H1 (cell line): ENCODE results near the gene SLC27A5. TPM values are rescaled to one million over a fixed set of nuclear protein-coding genes. Genes with fewer than 3 reads are reported as not detected.

Source experiments
- CTCF ChIA-PET: fragments of 300-600 bp; sonication (Branson Sonifier 250); formaldehyde crosslinking; loops from one replicate; lab custom pipeline; 2021; ENCODE audit not compliant: partially characterized antibody; lab: Charles Lee
- POLR2A ChIA-PET: fragments of 300-600 bp; sonication (Branson Sonifier 250); formaldehyde crosslinking; loops from one replicate; lab custom pipeline; 2021; ENCODE audit warnings: inconsistent platforms; ENCODE audit not compliant: partially characterized antibody; lab: Charles Lee
- DNase-seq, 2 experiments: peaks; one replicate each; pipeline versions ENCODE4 v3.0.0 to v3.0.0-alpha.2; 2010 to 2022; ENCODE audit warnings: low spot score in 2 of 2, low read depth in 1 of 2, mixed read lengths in 1 of 2
- FAIRE-seq: peaks from 2 replicates; lab custom pipeline; 2011; peaks lifted over from hg19 to GRCh38; lab: Jason Lieb, UNC
- H2AFZ ChIP-seq: 2 replicates; pipeline ENCODE4 v1.8.1; 2012; ENCODE audit warnings: low read length, inconsistent platforms
- H2AK5ac ChIP-seq: 2 replicates; pipeline ENCODE4 v1.6.1; 2013; ENCODE audit warnings: low read depth, low read length
- H2BK120ac ChIP-seq: replicated peaks from 2 replicates; pipeline ENCODE3; 2013; ENCODE audit warnings: low read depth, low read length, inconsistent platforms
- H2BK12ac ChIP-seq: 2 replicates; pipeline ENCODE4 v1.6.1; 2013; ENCODE audit warnings: low read depth, low read length
- H2BK15ac ChIP-seq: 2 replicates; pipeline ENCODE4 v1.6.1; 2013; ENCODE audit warnings: low read length
- H2BK20ac ChIP-seq: 2 replicates; pipeline ENCODE4 v1.6.1; 2013; ENCODE audit warnings: low read length
- H2BK5ac ChIP-seq: 2 replicates; pipeline ENCODE4 v1.6.1; 2013; ENCODE audit warnings: low read depth, low read length
- H3K14ac ChIP-seq: 2 replicates; pipeline ENCODE4 v1.6.1; 2013; ENCODE audit warnings: inconsistent platforms; ENCODE audit not compliant: insufficient read length
- H3K18ac ChIP-seq: 2 replicates; pipeline ENCODE4 v1.6.1; 2013; ENCODE audit warnings: low read length; ENCODE audit errors: extremely low read depth
- H3K23ac ChIP-seq: 2 replicates; pipeline ENCODE4 v1.6.1; 2013; ENCODE audit warnings: inconsistent platforms; ENCODE audit not compliant: insufficient read length
- H3K23me2 ChIP-seq: 2 replicates; pipeline ENCODE4 v1.6.1; 2013; ENCODE audit warnings: low read depth, low read length
- H3K27ac ChIP-seq: 2 replicates; pipeline ENCODE4 v1.6.1; 2011; ENCODE audit warnings: low read depth, low read length, inconsistent platforms
- H3K27me3 ChIP-seq, 4 experiments: replicated peaks in 1 of 4; 1 replicate in 1 of 4; 2 replicates in 3 of 4; pipeline versions ENCODE4 v1.6.1 to v1.8.1; 2011 to 2013; ENCODE audit warnings: low read length in 3 of 4, mild to moderate bottlenecking in 3 of 4, inconsistent platforms in 2 of 4, mixed read lengths in 2 of 4, moderate library complexity in 1 of 4; ENCODE audit not compliant: control insufficient read depth in 3 of 4, insufficient read depth in 3 of 4; ENCODE audit errors: extremely low read depth in 1 of 4
- H3K36me3 ChIP-seq, 4 experiments: 2 replicates each; pipeline versions ENCODE4 v1.6.1 to v1.8.1; 2011 to 2013; ENCODE audit warnings: mild to moderate bottlenecking in 4 of 4, low read length in 3 of 4, moderate library complexity in 2 of 4, control low read depth in 1 of 4, inconsistent platforms in 1 of 4; ENCODE audit not compliant: insufficient read depth in 4 of 4, control insufficient read depth in 2 of 4
- H3K4ac ChIP-seq: replicated peaks from 2 replicates; pipeline ENCODE3; 2013; ENCODE audit warnings: low read length, low read depth, mixed read lengths, inconsistent platforms; ENCODE audit not compliant: insufficient read length
- H3K4me1 ChIP-seq, 4 experiments: replicated peaks in 1 of 4; 1 replicate in 1 of 4; 2 replicates in 3 of 4; pipeline versions ENCODE4 v1.6.1 to v1.8.1; 2011 to 2013; ENCODE audit warnings: low read length in 3 of 4, inconsistent platforms in 2 of 4, mixed read lengths in 1 of 4; ENCODE audit not compliant: insufficient read depth in 4 of 4, control insufficient read depth in 3 of 4
- H3K4me2 ChIP-seq, 2 experiments: 2 replicates each; pipeline versions ENCODE4 v1.6.1 to v1.8.1; 2011 to 2013; ENCODE audit warnings: low read depth in 2 of 2, low read length in 2 of 2, control low read depth in 1 of 2, inconsistent platforms in 1 of 2, mild to moderate bottlenecking in 1 of 2; ENCODE audit not compliant: insufficient read depth in 1 of 2
- H3K4me3 ChIP-seq, 4 experiments: fragments of 200-600, 300-600 bp in 1 of 4; sonication (generic), shearing (Covaris generic), sonication (Bioruptor Twin) in 1 of 4; 2 replicates each; pipeline versions ENCODE4 v1.5.1 to v1.8.1; 2011 to 2016; ENCODE audit warnings: low read length in 4 of 4, low read depth in 3 of 4, control low read depth in 2 of 4, inconsistent platforms in 2 of 4, mild to moderate bottlenecking in 2 of 4, mixed read lengths in 1 of 4, moderate library complexity in 1 of 4; ENCODE audit not compliant: insufficient read depth in 2 of 4; ENCODE audit errors: extremely low read depth in 1 of 4
- H3K56ac ChIP-seq: replicated peaks from 2 replicates; pipeline ENCODE3; 2013; ENCODE audit warnings: low read depth, mild to moderate bottlenecking, mixed read lengths, low read length, inconsistent platforms; ENCODE audit not compliant: insufficient read length
- H3K79me1 ChIP-seq: 2 replicates; pipeline ENCODE4 v1.6.1; 2013; ENCODE audit warnings: low read depth, low read length, control low read depth
- H3K79me2 ChIP-seq, 2 experiments: 2 replicates each; pipeline versions ENCODE4 v1.6.1 to v1.8.1; 2012 to 2013; ENCODE audit warnings: low read length in 2 of 2, mild to moderate bottlenecking in 2 of 2, inconsistent platforms in 1 of 2; ENCODE audit not compliant: insufficient read depth in 2 of 2, control insufficient read depth in 1 of 2
- H3K9ac ChIP-seq, 4 experiments: replicated peaks in 1 of 4; 1 replicate in 1 of 4; 2 replicates in 3 of 4; pipeline versions ENCODE4 v1.6.1 to v1.8.1; 2011 to 2013; ENCODE audit warnings: low read depth in 3 of 4, low read length in 3 of 4, control low read depth in 2 of 4, mild to moderate bottlenecking in 2 of 4, moderate library complexity in 2 of 4, inconsistent platforms in 1 of 4; ENCODE audit errors: extremely low read depth in 1 of 4
- H3K9me3 ChIP-seq, 2 experiments: 2 replicates each; pipeline versions ENCODE4 v1.6.1 to v1.8.1; 2012 to 2013; ENCODE audit warnings: mild to moderate bottlenecking in 2 of 2, moderate library complexity in 2 of 2, control low read depth in 1 of 2, inconsistent platforms in 1 of 2, low read depth in 1 of 2, low read length in 1 of 2, mixed read lengths in 1 of 2; ENCODE audit not compliant: insufficient read depth in 2 of 2
- H4K20me1 ChIP-seq, 2 experiments: replicated peaks in 1 of 2; 2 replicates each; pipeline versions ENCODE3 to v1.8.1; 2011 to 2013; ENCODE audit warnings: inconsistent platforms in 2 of 2, low read length in 2 of 2, mild to moderate bottlenecking in 1 of 2; ENCODE audit not compliant: insufficient read depth in 2 of 2, control insufficient read depth in 1 of 2
- H4K5ac ChIP-seq: 2 replicates; pipeline ENCODE4 v1.6.1; 2013; ENCODE audit warnings: low read length, low read depth, mixed read lengths, inconsistent platforms; ENCODE audit not compliant: insufficient read length
- H4K8ac ChIP-seq: 2 replicates; pipeline ENCODE4 v1.8.0; 2013; ENCODE audit warnings: mild to moderate bottlenecking, moderate library complexity, low read length, inconsistent platforms; ENCODE audit not compliant: insufficient read depth; ENCODE audit errors: extremely low read depth
- H4K91ac ChIP-seq: replicated peaks from 2 replicates; pipeline ENCODE3; 2013; ENCODE audit warnings: low read length, mixed read lengths, inconsistent platforms; ENCODE audit not compliant: insufficient read length
- BACH1 ChIP-seq: IDR thresholded peaks from 2 replicates; pipeline ENCODE4 v1.6.1; 2012; ENCODE audit warnings: low read length, improper control_type of control experiment
- CREB1 ChIP-seq: IDR thresholded peaks from 2 replicates; pipeline ENCODE4 v1.6.1; 2012; ENCODE audit warnings: inconsistent platforms
- NRF1 ChIP-seq: IDR thresholded peaks from 2 replicates; pipeline ENCODE4 v1.6.1; 2011; ENCODE audit warnings: mild to moderate bottlenecking, low read depth, low read length, improper control_type of control experiment
- RFX5 ChIP-seq: IDR thresholded peaks from 2 replicates; pipeline ENCODE4 v1.6.1; 2011; ENCODE audit warnings: low read depth, low read length, improper control_type of control experiment, borderline replicate concordance
- SRF ChIP-seq: IDR thresholded peaks from 2 replicates; pipeline ENCODE4 v1.6.1; 2011; ENCODE audit warnings: mild to moderate bottlenecking, low read depth, low read length, moderate library complexity
- ZNF274 ChIP-seq: IDR thresholded peaks from 2 replicates; pipeline ENCODE4 v1.7.0; 2012; ENCODE audit warnings: low read length, borderline replicate concordance; ENCODE audit errors: extremely low read depth
- WGBS, 2 experiments: shearing (Covaris generic) in 1 of 2; methylation state at CpG; one replicate each; pipeline versions ENCODE4 v1.1.6 to v1.1.7; 2013 to 2015; ENCODE audit warnings: low lambda C conversion rate in 2 of 2, mixed read lengths in 2 of 2, inconsistent platforms in 1 of 2, low coverage in 1 of 2, missing lambda C conversion rate in 1 of 2; ENCODE audit not compliant: insufficient replicate concordance in 2 of 2, insufficient coverage in 1 of 2, insufficient read length in 1 of 2; ENCODE audit errors: extremely low coverage in 1 of 2, missing lambda C conversion rate in 1 of 2; 5-methylcytosine and 5-hydroxymethylcytosine counted together
- polyA plus RNA-seq, 7 experiments: library from polyadenylated mRNA; depleted of rRNA in 3 of 7; stranded (reverse) in 5 of 7; unstranded in 2 of 7; fragments of >200 nt in 5 of 7; fragments of 200-250 nt in 2 of 7; gene quantifications; 1 replicate in 5 of 7; 2 replicates in 1 of 7; 4 replicates in 1 of 7; pipeline versions ENCODE4 v1.2.1 to v1.2.3, GENCODE V29; 2011 to 2013; ENCODE audit warnings: missing spikeins in 2 of 7, mixed read lengths in 2 of 7
- total RNA-seq: library from RNA; stranded (reverse); fragmentation: NEBNext Ultra II Directional; extraction: Animal tissue kit (Norgen Biotek cat#: 25700); gene quantifications from 2 replicates; pipeline ENCODE4 v1.2.1, GENCODE V29; 2021

Gene SLC27A5
- total and polyA plus RNA-seq, 2 of the 8 experiments (the other 6 are each of a cell fraction or from before 2014, with no cell fraction given), result 25.1 to 80.5 TPM

GRCh38 chr19:58509731-58510083, 2.1 kb downstream of the SLC27A5 start:
- POLR2A ChIA-PET, result interaction anchor here (1.0 to 21.3 kb wide), 4 partner anchors 8 to 39 kb away, joined by 3 to 650 read pairs (median 4); partner anchors contain the start of genes CHMP2A and TRIM28
- whole genome bisulfite sequencing, 2 experiments, result 90% methylated on average over 11 of the region's 11 CpGs; no CpG with 5 or more reads in 1 of the 2 experiments
- no peak overlapping the region for H3K18ac ChIP-seq

More at GRCh38 chr19:58509731-58510083, 2.1 kb downstream of the SLC27A5 start:
- Histone ChIP-seq H4K20me1 (no peaks in the 10 kb centered on the region), H3K27me3 (no peaks in the 10 kb centered on the region), H3K14ac (no peak overlapping the region), H2BK120ac (no peak overlapping the region), H3K4ac (no peak overlapping the region), H3K36me3 (no peaks in the 10 kb centered on the region), H3K23me2 (peaks cover 4% of the 10 kb centered on the region; the same call in 1 of the 2 replicates), H2BK12ac (no peak overlapping the region), H3K27ac (no peak overlapping the region), H3K56ac (no peak overlapping the region), H3K4me1 (peaks cover 0 to 6% (median 5%) of the 10 kb centered on the region in 4 experiments; a peak in 6 of 7 replicates), H2AK5ac (no peak overlapping the region), H3K79me1 (peaks cover 2% of the 10 kb centered on the region; the same call in 1 of the 2 replicates), H3K79me2 (peaks cover 0 to 2% of the 10 kb centered on the region in 2 experiments; a peak in 1 of 4 replicates), H2BK20ac (no peak overlapping the region), H2BK15ac (no peak overlapping the region), H2BK5ac (no peak overlapping the region), H3K4me2 (no peak overlapping the region), H4K91ac (no peak overlapping the region), H3K9me3 (no peaks in the 10 kb centered on the region; a peak in 1 of 4 replicates), H4K5ac (no peak overlapping the region), H2AFZ (no peak overlapping the region), H4K8ac (no peak overlapping the region; the same call in 1 of the 2 replicates)
- no peak for FAIRE-seq
- CTCF ChIA-PET, result interaction anchor here (1.0 kb wide), 1 partner anchor 9 kb away, joined by 3 read pairs; no protein-coding TSS in a partner anchor
- no peak for TF ChIP-seq CREB1
- TF ChIP-seq ZNF274, result no peak
- TF ChIP-seq SRF, result no peak
- no peak for TF ChIP-seq NRF1
- TF ChIP-seq BACH1, result no peak
- no peak for TF ChIP-seq RFX5
- TF ChIP-seq, all 59 proteins: peak for 0
- Histone ChIP-seq H3K9ac (no peak overlapping the region), H3K4me3 (no peak overlapping the region), H3K23ac (no peak overlapping the region)
- DNase-seq, result no peak
